RWPE2 (cell line): ENCODE data around the gene MAPK9.

ENCODE experiments used
- ATAC-seq: fragments of 200-7000 bp; cut with Tn5 transposase; 3 replicates; pipeline ENCODE4 v1.9.1; 2021; ENCODE audit warnings: low read depth
- DNase-seq: peaks from one replicate; pipeline ENCODE4 v3.0.0-alpha.2; 2020; ENCODE audit warnings: low spot score
- H3K27ac ChIP-seq: fragments of 450-650 bp; 2 replicates; pipeline ENCODE4 v1.5.1; 2017; ENCODE audit warnings: mild to moderate bottlenecking; ENCODE audit not compliant: poor library complexity, severe bottlenecking
- H3K27me3 ChIP-seq: fragments of 250-450 bp; sonication (Bioruptor Pico); 2 replicates; pipeline ENCODE4 v1.5.1; 2021; ENCODE audit warnings: mild to moderate bottlenecking, moderate library complexity; ENCODE audit not compliant: insufficient read depth, poor library complexity, severe bottlenecking
- H3K36me3 ChIP-seq: fragments of 250-450 bp; sonication (Bioruptor Pico); 2 replicates; pipeline ENCODE4 v1.5.1; 2020; ENCODE audit warnings: low read depth, mild to moderate bottlenecking, moderate library complexity
- H3K4me1 ChIP-seq: fragments of 250-450 bp; sonication (Bioruptor Pico); 2 replicates; pipeline ENCODE4 v1.5.1; 2021; ENCODE audit warnings: mild to moderate bottlenecking, moderate library complexity; ENCODE audit not compliant: insufficient read depth, poor library complexity, severe bottlenecking
- H3K4me3 ChIP-seq: fragments of 250-450 bp; sonication (Bioruptor Pico); 2 replicates; pipeline ENCODE4 v1.5.1; 2021; ENCODE audit warnings: mild to moderate bottlenecking, moderate library complexity; ENCODE audit not compliant: severe bottlenecking
- H3K9me3 ChIP-seq: fragments of 250-450 bp; sonication (Bioruptor Pico); 2 replicates; pipeline ENCODE4 v1.5.1; 2021; ENCODE audit warnings: mild to moderate bottlenecking, moderate library complexity; ENCODE audit not compliant: severe bottlenecking
- CTCF ChIP-seq: fragments of 450-650 bp; IDR thresholded peaks from one replicate; pipeline ENCODE4 v1.5.1; 2017; ENCODE audit warnings: mild to moderate bottlenecking, moderate library complexity; ENCODE audit not compliant: poor library complexity, severe bottlenecking

MAPK9 gene

GRCh38 chr5:180194410-180195345 is 97.2 kb downstream of the MAPK9 start:
- DNase-seq (peak; percentile 54), ATAC-seq (no peak)
- Histone ChIP-seq H3K27ac (no peak overlapping the region), H3K36me3 (no peaks in the 10 kb centered on the region), H3K27me3 (no peaks in the 10 kb centered on the region), H3K4me1 (no peaks in the 10 kb centered on the region), H3K4me3 (no peak overlapping the region), H3K9me3 (no peaks in the 10 kb centered on the region)
- TF ChIP-seq CTCF = no peak

- H3K27me3 ChIP-seq = no peaks in the 10 kb centered on the region
- ATAC-seq (no peak), DNase-seq (peak; percentile 51)
- no peak overlapping the region for H3K27ac ChIP-seq
- no peaks in the 10 kb centered on the region for H3K36me3 ChIP-seq
- no peak overlapping the region for H3K4me3 ChIP-seq
- TF ChIP-seq CTCF = no peak
- no peaks in the 10 kb centered on the region for H3K4me1 ChIP-seq
- H3K9me3 ChIP-seq = no peaks in the 10 kb centered on the region
Observed at GRCh38 chr5:180193749-180194375, 98.0 kb downstream of the MAPK9 start.

GRCh38 chr5:180191716-180192115 is 100.2 kb downstream of the MAPK9 start:
- TF ChIP-seq CTCF = no peak
- Histone ChIP-seq H3K9me3 (peaks cover 4% of the 10 kb centered on the region), H3K36me3 (no peaks in the 10 kb centered on the region), H3K4me3 (no peak overlapping the region), H3K4me1 (no peaks in the 10 kb centered on the region), H3K27me3 (no peaks in the 10 kb centered on the region), H3K27ac (no peak overlapping the region)
- ATAC-seq (no peak), DNase-seq (no peak)

GRCh38 chr5:180187767-180188166 is 104.1 kb downstream of the MAPK9 start:
- Histone ChIP-seq H3K9me3 (peaks cover 17% of the 10 kb centered on the region), H3K27ac (no peak overlapping the region), H3K36me3 (no peaks in the 10 kb centered on the region), H3K4me3 (no peak overlapping the region), H3K4me1 (no peaks in the 10 kb centered on the region), H3K27me3 (no peaks in the 10 kb centered on the region)
- no peak for TF ChIP-seq CTCF
- DNase-seq (no peak), ATAC-seq (no peak)
